HG02852 (cell line): Measurements from ENCODE around the gene FCGBP.
"Not testable (repeated sequence)": the region's sequence is repeated elsewhere in the genome, so short reads cannot be mapped to it uniquely, and the experiment has no call there.

Source experiments
- ATAC-seq: cut with Tn5 transposase; IDR thresholded peaks from one replicate; pipeline ENCODE4 v1.9.1; 2021; ENCODE audit warnings: mild to moderate bottlenecking, moderate library complexity; ENCODE audit not compliant: unreplicated experiment

The FCGBP gene

DNA sequence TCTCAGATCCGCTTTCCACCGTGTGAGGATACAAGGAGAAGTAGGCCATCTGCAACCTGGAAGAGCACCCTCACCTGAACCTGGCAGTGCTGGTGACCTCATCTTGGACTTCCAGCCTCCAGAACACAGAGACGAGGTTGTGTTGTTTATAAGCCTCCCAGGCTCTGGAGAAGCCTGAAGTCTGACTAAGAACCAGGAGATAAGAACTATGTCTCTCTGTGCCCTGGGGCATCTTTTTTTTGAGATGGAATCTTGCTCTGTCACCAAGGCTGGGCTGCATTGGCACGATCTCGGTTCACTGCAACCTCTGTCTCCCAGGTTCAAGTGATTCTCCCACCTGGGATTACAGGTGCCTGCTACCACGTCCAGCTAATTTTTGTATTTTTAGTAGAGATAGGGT, 14.5 kb downstream of the FCGBP start:
- ATAC-seq, result no peak

DNA sequence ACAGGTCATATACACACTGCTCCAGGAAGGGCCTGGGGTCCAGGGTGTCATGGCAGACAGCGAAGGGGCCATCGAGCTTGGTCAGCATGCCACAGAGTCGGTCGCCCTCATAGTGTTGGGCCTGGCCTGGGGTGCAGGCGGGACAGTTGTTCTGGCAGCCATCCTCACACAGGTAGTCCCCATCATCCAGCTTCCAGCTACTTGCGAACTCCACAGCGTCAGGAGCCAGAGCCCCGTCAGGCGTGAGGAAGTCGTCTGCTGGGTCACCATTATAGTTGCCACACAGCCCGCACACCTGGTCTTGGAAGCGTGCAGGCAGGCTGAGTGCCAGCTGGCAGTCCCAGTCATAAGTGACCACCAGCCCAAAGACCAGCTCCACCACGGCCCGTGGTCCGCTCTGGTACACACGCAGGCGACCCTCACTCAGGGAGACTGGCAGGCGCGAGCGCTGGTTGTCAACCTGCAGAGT, 16.2 kb downstream of the FCGBP start:
- no peak for ATAC-seq

DNA sequence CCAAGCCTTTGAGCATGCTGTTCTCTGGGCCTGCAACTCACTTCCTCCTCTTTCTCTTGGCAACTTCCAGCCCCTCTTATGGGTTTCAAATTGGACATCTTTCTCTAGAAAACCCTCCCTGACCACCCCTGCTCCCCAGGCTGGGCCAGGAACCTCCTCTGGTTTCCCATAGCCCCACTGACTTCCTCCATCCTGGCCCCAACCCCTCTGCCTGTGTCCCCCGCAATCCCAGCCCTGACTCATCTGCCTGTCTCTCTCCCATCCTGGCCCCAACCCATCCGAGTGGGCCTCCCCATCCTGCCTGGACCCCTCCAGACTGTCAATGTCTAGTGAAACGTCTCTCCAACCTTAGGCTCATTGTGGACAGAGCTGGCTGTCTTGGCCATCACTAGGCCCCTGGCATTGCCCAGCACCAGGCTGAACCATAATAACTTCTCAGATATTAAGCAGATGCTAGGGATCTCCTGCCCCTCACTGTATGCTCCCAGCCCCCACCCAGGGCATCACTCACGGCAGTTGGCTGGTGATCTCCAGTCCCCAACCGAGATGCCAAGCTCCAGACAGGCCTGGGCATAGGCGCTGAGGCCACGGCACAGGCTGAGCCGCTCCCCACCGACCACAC, 16.8 kb downstream of the FCGBP start:
- no peak for ATAC-seq

DNA sequence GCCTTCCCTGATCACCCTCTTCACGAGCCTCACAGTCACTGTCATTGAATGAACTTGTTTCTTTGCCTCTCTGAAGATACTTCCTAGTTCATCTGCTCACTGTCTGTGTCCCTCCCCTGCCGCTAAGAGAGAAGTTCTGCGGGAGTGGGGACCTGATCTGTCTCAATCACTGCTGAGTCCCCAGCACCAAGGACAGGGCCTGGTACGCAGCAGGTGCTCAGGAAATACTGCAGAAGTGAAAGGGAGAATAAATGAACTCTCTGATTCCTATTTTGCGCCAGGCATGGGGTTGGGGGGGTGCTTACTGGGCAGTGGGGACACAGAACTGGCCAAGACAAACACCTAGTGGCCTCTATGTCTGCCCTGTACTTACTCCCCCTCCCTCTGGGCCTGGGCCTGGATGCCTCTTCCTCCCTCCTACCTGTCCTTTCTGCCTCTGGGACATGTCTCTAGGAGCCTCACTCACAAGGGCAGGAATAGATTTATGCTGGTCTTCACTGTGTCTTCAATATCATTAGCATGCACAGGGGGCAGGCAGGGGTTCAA, 17.5 kb downstream of the FCGBP start:
- no peak for ATAC-seq

DNA sequence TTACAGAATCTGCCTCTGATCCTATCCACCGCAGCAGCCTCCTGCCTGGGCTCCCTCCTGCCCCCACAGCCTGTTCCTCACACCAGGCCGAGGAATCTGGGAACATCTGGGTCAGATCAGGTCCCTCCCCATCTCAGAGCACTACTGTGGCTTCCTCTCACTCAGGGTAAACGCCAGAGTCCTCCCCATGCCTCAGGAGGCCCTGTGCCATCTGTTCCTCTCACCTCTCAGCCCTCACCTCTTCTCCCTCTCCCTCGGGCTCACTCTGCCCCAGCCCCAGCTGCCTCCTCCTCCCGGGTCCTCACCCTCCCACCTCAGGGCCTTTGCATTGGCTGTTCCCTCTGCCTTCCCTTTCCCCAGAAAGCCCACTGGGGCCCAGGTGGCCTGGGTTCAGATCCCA, 18.2 kb downstream of the FCGBP start:
- no peak for ATAC-seq

DNA sequence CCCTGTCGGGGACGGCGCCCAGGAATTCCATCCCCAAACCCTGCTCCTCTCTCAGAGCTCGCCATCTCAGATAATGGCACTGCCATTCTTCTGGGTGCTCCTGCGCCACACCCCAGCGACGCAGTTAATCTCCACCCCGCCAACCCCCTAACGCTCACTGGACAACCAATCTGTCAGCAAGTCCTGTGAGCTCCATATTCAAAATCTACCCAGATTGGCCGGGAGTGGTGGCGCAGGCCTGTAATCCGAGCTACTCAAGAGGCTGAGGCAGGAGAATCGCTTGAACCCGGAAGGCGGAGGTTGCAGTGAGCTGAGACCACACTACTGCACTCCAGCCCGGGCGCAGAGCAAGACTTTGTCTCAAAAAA, 18.6 kb downstream of the FCGBP start:
- no peak for ATAC-seq

DNA sequence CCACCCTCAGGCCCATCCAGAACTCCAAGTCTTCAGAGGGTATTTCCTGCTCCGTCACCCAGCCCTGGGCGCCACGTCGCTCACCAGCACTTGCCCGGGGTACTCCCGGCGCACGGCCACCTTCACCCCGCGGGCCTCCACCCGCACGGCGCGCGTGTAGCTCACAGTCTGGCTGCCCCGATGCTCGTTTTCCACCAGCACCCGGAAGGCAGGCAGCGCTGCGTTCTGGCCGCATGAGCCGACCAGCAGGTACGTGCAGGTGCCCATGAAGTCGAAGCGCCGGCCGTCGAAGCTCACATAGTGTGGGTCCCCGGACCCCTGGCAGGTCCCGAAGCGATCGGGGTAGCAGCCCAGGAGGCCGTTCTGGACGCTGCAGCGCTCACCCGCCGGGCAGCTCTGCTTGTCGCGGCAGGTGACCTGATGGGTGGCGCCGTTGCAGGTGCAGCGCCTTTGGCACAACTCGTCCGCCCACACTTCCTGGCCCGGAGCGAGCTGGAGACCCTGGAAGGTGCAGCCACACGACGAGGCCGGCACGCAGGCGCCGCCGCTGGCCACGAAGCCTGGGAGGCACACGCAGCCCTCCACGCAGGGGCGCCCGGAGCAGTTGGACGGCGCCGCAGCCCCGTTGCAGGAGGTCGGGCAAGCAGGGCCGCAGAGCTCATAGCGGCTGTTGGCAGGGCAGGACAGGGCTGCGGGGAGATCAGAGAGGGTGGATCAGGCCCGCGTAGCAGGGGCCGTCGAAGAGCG, 19.2 kb downstream of the FCGBP start:
- ATAC-seq, result no peak

DNA sequence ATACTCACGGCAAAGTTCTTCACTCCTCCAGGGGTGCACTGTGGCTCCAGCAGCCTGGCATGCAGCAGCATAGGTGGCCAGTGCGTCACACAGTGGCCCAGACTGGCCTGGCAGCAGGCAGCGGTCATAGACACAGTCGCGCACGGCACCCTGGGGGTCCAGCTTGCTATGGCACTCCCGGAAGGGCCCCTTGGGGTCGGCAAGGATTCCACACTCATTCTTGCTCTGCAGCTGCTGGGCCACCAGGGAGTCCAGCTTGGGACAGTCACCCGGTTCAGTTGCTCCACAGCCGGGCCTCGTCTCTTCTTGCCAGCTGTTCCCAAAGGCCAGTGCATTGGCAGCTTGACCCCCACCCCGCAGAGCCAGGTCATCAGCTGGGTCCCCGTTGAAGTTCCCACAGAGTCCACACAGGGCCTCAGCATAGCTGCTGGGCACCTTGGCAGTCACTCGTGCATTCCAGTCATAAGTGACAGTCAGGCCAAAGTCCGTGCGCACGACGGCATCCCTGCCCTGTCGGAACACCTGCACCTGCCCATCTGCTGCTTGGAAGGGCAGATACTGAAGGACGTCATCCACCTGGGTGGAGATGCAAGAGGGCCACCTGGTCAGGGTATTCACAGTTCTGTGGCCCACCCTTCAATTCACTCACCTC, 20.6 kb downstream of the FCGBP start:
- no peak for ATAC-seq

DNA sequence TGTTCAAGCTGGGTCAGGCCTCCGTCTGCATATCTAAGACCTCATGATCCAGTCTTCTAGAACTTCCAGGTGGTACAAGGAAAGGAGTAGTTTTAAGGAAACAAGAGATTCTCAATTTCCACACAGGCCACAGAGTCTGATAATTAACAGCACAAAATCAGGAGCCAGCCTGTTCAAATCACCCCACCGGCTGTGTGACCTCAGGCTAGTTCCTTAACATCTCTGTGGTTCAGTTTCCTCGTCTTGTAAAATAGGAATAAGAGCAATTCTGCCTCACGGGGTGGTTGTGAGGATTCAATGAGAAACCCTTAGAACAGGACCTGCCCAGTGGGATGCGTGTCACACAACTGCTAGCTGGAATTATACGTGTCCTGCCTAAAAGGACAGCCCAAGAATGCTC, 25.6 kb downstream of the FCGBP start:
- no peak for ATAC-seq

DNA sequence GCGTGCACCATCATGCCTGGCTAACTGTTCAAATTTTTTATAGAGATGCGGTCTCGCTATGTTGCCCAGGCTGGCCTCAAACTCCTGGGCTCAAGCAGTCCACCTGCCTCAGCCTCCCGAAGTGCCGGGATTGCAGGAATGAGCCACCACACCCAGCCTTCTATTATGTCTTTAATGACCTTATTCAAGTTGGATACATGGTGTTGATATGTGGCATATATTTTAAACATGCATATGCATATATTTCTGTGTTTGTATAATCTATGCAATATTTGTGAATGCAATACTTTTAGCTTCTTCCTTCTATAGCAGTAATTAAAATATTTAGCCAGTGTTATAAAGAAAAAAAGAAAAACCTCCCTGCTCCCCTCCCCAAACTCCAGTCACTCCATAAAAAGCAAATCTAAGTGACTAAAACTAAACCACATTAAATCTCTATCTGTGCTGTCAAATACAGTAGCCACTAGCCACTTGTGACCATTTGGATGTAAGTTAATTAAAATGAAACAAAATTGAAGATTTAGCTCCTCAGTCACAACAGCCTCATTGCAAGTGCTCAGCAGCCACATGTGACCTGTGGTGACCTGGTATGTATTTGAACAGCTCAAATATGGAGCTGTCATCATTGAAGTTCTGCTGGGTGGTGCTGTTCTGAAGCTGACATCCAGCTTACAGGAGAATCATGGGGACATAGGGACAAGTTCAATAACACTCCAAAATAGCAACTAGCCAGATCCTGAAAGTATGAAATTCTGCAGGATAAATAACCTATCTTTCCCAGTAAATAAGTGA, 27.4 kb downstream of the FCGBP start:
- ATAC-seq, result no peak

DNA sequence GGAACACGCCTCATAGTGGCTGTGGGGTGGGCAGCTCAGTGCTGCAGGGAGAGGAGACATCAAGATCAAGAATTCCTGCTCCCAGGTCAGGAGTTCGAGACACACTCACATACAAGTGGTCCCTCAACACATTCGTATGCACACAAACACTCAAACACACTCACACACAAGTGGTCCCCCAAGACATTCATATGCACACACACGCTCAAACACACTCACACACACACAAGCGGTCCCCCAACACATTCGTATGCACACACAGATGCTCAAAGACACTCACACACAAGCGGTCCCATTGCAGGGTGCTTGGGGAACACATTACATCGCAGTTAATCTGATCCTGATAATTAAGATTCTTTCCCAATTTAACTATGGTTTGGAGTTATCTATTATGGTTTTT, 28.2 kb downstream of the FCGBP start:
- no peak for ATAC-seq

DNA sequence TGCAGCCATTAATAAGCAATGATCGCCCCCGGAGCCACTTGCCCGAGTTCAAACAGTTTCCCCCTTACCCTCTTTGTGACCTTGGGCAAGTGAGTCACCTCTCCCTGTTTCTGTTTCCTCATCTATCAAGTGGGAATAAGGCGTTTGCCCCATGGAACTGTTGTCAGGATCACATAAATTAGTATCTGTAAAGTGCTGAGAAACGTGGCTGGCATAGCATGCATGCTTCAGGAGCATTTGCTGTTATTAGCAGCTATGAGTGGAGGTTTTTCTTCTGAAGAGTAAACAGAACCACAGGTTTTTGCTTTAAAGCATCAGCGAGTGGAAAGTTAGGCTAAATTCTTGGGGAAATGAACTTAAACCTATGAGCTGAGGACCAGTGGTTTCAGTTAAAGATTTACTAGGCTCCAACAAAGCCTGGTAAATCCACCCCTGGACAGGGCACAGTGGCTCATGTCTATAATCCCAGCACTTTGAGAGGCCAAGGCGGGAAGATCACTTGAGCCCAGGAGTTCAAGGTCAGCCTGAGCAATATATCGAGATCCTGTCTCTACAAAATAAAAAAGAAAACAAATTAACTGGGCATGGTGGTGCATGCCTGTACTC, 30.8 kb downstream of the FCGBP start:
- ATAC-seq, result not testable (repeated sequence)

DNA sequence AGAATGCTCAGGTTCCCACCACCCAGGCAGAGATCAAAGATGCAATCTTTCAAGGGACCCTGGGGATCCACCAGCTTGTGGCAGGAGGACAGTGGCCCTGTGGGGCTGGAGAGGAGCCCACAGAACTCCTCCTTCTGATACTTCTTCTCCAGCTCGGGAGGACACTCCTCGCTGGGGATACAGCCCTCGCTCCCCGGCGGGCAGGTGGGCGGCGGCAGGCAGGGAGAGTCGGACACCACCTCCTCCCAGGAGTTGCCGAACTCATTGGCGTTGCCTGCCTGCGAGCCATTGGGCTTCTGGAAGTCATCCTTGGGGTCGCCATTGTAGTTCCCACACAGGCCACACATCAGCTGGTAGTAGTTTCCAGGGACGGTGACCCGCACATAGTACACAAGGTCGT, 32.1 kb downstream of the FCGBP start:
- ATAC-seq, result not testable (repeated sequence)

DNA sequence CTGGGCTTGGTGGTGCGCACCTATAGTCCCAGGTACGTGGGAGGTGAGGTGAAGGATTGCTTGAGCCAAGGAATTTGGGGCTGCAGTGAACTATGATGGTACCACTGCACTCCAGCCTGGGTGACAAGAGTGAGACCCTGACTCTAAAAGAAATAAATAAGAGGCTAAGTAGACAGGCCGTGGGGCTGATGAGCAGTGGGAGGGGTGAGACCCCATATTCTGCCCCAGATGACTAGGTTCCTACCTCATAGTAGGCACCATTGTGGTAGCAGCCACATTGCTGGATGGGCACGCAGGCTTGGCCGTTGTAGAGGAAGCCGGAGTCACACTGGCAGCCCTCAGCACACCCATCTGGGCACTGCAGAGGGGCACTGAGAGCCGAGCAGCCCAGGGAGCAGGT, 32.8 kb downstream of the FCGBP start:
- not testable (repeated sequence) for ATAC-seq

DNA sequence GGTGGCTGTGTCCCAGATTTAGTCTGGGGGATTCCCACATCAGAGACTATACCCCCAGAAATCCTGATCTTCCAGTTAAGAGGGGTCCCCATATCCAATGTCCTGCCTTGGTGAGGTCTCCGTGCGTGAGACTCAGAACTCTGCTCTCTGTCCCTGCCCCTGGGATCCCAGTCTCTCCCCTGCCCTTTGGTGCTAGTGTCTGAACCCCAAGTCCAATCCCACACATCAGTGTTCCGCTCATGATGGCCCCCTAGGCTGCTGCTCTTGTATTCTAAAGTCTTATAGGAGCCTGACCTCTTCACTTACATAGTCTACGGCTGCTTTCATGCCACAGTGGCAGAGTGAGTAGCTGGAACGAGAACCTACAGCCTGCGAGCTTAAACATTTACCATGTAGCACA, 35.6 kb downstream of the FCGBP start:
- not testable (repeated sequence) for ATAC-seq

DNA sequence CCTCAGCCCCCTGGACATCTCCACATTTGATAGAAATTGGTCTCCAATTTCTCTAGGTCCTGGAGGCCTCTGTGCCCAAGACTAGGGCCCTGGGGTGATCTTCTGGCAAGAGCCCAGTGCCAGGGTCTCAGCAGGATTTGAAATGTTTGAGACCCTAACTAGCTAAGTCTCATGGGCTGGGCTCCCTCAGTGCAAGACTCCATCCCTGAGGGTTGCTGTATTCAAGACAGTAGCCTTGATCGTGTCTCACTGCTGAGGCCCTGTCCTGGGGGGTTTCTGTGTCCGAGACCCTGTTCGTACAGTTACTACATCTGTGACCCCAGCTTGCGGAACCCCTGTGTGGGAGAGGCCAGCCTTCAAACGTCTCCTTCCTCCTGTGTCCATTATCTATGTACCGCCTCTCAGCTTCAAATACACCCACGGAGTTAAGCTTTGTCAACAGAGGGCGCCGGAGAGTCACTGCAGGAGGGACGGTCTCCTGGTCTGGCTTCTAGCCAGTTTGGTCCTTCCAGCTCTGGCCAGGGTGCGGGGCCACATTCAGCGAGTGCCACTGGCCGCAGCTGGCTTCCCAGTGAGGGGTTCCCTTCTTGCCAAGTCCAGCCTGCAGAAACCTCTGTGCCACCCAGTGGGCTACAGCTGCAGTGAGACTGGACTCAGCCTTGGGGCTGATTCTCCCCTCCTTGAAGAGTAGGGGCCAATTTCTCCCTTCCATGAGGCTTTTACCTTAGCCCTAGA, 36.8 kb downstream of the FCGBP start:
- ATAC-seq, result not testable (repeated sequence)

DNA sequence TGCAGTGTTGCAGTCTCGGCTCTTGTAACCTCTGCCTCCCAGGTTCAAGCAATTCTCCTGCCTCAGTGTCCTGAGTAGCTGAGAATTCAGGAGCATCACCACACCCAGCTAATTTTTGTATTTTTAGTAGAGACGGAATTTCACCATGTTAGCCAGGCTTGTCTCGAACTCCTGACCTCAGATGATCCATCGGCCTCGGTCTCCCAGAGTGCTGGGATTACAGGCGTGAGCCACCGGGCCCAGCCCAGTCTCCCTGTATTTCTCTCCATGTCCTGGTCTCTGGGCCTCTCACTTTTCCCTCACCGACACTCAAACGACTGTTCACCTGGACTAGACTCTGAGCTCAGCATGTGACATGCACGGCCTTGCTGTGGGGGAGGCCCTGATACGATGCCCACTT, 39.3 kb downstream of the FCGBP start:
- ATAC-seq, result not testable (repeated sequence)

DNA sequence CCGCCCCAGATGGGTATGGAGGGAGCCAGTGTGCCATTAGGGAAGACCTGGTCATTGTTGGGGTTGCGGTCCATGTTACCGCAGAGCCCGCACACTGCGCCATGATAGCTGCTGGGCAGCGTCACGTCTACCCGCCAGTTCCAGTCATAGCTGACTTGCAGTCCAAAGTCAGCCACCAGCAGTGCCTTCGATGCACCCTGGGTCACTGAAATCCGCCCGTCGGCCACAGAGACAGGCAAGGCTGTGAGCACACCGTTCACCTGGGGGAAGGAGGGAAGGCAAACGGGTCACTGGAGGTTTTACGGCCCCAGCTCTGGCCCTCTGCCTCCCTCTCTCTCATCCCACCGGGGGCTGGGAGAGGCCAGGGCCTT, 40.2 kb downstream of the FCGBP start:
- ATAC-seq, result not testable (repeated sequence)

DNA sequence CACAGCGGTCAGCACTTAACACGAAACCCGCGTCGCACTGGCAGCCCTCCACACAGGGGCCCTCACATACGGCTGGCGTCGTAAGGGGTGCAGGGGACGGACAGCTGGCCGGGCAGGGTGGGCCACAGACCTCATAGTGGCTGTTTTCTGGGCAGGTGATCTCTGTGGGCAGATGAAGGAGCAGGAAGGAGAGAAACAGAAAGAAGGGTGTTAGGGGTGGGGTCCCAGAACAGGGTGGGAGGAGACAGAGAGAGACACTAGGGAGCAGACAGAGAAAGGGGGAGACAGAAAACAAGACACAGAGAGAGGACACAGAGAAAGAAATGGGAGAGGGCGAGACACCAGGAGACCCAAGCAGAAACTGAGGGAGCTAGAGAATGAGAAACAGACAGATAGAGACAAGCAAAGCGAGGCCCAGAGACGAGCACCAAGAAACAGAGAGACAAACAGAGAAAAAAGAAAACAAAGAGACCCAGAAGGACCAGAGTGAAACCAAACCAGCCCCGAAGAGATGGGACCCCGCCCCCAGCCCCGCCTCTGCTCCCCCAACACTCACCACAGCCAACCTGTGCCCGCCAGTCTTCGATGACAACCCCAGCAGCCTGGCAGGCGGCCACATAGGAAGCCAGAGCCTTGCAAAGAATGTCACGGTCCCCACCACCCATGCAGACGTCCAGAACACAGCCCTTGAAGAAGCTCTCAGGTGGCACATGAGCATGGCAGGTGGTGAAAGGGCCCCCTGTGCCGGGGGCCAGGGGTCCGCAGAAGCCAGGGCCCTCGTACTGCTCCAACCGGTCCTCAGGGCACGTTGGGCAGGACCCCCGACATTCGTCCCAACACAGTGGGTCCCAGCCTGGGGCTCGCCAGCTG, 40.8 kb downstream of the FCGBP start:
- not testable (repeated sequence) for ATAC-seq
